SJCRH30 (cell line): Measurements from ENCODE around the gene NEK4. TPM values are rescaled to one million over a fixed set of nuclear protein-coding genes. Genes with fewer than 3 reads are reported as not detected.

Source experiments
- DNase-seq, 2 experiments: peaks; one replicate each; pipeline ENCODE4 v3.0.0-alpha.2; 2015 to 2020
- H3K27ac ChIP-seq: fragments of 250-450 bp; sonication (Bioruptor Pico); 2 replicates; pipeline ENCODE4 v1.5.1; 2020; ENCODE audit warnings: mild to moderate bottlenecking, moderate library complexity
- H3K27me3 ChIP-seq: fragments of 250-450 bp; sonication (Bioruptor Pico); 2 replicates; pipeline ENCODE4 v1.5.1; 2020; ENCODE audit warnings: mild to moderate bottlenecking, moderate library complexity
- H3K36me3 ChIP-seq: fragments of 250-450 bp; sonication (Bioruptor Pico); 2 replicates; pipeline ENCODE4 v1.5.1; 2020; ENCODE audit warnings: mild to moderate bottlenecking, moderate library complexity
- H3K4me1 ChIP-seq: fragments of 250-450 bp; sonication (Bioruptor Pico); 2 replicates; pipeline ENCODE4 v1.5.1; 2020; ENCODE audit warnings: mild to moderate bottlenecking, moderate library complexity
- H3K4me3 ChIP-seq: fragments of 250-450 bp; sonication (Bioruptor Pico); 2 replicates; pipeline ENCODE4 v1.5.1; 2020; ENCODE audit warnings: mild to moderate bottlenecking, moderate library complexity
- H3K9me3 ChIP-seq: fragments of 250-450 bp; sonication (Bioruptor Pico); replicated peaks from 2 replicates; pipeline ENCODE4 v1.5.1; 2020; ENCODE audit warnings: mild to moderate bottlenecking, moderate library complexity
- total RNA-seq: library from RNA; depleted of rRNA; stranded (reverse); fragments of >200 nt; shearing (Covaris generic); gene quantifications from 2 replicates; pipeline ENCODE4 v1.2.3, GENCODE V29; 2014

Gene NEK4
- total RNA-seq, 1 experiment from 2014 or later = 23.3 TPM

DNA sequence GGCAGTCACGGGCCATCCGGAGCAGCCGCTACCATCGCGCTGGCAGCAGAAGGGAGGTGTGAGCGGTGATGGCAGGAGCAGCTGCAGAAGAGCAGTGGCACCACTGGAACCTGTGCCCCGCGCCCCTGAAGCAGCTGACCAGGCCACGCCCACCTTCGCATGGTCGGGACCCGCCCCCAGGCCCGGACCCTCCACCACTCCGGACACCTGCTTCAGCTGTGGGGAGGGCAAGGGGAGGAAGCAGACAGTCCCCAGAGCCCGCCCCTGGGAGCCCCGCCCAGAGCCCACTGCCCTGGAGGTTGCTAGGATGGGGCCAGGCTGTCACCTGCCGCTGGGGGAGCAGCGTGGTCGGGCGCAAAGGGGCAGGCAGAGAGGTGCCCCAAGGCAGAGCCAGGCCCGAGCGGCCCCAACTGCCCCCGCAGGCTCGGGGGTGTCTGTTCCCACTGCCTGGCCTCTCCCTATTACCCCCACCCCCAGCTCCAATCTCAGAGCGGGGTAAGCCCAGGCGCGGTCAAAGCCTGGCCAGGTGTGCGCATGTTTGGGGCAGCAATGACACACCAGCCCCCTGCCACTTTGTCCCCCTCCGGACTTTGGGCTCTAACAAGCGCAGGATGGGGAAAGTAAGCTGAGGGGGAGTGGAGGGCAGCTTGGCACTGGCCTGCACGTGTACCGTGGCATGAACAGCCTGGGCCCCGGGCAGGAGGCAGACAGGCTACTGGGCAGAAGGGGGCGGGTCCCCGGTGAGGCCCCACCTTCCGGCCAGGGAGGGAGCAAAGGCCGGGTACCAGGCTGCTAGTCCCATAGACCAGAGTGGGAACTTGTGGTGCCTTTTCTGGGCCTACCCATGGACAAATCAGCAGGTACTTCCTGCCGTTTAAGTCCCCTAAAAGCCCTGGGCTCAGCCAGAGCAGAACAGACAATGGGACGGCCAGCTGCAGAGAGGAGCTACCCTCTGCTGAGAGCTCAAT, 56.1 kb downstream of the NEK4 start:
- no peak overlapping the region for H3K4me3 ChIP-seq
- H3K27ac ChIP-seq = no peak overlapping the region
- no peaks in the 10 kb centered on the region for H3K27me3 ChIP-seq
- peaks cover 20% of the 10 kb centered on the region for H3K36me3 ChIP-seq
- H3K9me3 ChIP-seq = no peaks in the 10 kb centered on the region
- DNase-seq = no peak
- no peaks in the 10 kb centered on the region for H3K4me1 ChIP-seq

DNA sequence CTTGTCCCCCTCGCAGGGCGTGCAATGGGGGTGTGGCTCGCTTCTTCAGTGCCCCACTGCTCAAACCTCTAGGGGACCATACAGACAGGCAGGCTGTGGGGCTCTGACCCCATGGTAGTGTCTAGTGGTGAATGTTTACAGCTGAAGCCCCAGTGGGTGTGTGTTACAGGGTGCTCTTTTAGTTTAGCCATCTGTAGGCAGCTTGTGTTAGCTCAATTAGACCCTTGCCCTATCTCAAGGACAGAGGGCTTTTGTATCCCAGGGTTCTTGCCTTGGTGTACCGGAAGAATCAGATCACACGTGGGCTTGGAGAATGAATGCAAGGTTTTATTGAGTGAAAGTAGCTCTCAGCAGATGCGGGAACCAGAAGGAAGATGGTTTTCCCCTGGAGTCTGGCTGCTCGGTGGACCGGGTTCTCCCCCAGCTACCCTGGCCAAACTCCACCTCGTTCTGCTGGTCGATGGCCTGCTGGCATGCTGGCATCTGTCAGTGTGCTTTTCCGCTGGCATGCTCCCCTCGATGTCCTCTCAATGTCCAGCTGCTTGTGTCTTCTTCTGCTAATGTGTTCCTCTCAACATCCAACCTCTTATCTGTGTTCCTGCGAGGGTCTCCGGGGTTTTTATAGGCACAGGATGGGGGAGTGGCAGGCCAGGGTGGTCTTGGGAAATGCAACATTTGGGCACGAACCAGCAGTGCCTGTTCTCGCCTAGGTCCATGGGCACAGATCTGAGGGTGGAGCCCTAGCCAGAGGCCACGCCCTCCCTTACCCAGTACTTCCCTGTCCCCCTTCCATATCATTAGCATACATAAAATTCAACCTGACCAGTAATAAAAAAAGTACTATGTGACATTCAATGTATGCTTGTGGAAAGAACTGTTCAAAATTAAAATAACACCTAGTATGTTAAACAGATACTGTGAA, 58.2 kb downstream of the NEK4 start:
- Histone ChIP-seq H3K27me3 (no peaks in the 10 kb centered on the region), H3K36me3 (peaks cover 20% of the 10 kb centered on the region), H3K27ac (no peak overlapping the region), H3K4me3 (no peak overlapping the region), H3K9me3 (no peaks in the 10 kb centered on the region), H3K4me1 (no peaks in the 10 kb centered on the region)
- no peak for DNase-seq

DNA sequence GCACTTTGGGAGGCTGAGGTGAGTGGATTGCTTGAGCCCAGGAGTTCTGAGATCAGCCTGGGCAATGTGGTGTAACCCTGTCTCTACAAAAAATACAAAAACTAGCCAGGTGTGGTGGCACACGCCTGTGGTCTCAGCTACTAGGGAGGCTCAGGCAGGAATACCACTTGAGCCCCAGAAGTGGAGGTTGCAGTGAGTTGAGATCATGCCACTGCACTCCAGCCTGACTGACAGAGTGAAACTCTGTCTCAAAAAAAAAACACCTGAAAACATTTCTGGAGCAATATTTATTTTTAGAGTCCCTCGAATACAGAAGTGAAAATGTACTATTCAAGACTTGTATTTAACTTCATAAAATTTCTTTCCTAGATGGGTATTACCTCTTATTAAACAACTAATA, 60.2 kb downstream of the NEK4 start:
- H3K9me3 ChIP-seq = no peaks in the 10 kb centered on the region
- H3K27ac ChIP-seq = no peak overlapping the region
- H3K27me3 ChIP-seq = no peaks in the 10 kb centered on the region
- H3K4me3 ChIP-seq = no peak overlapping the region
- no peaks in the 10 kb centered on the region for H3K4me1 ChIP-seq
- H3K36me3 ChIP-seq = peaks cover 20% of the 10 kb centered on the region
- DNase-seq = no peak

GRCh38 chr3:52707585-52707984, 63.2 kb downstream of the NEK4 start:
- Histone ChIP-seq H3K4me3 (no peak overlapping the region; the same call in 1 of the 2 replicates), H3K36me3 (peaks cover 20% of the 10 kb centered on the region), H3K4me1 (peaks cover 4% of the 10 kb centered on the region; the same call in 1 of the 2 replicates), H3K27ac (no peak overlapping the region), H3K27me3 (no peaks in the 10 kb centered on the region), H3K9me3 (no peaks in the 10 kb centered on the region)
- DNase-seq = no peak

DNA sequence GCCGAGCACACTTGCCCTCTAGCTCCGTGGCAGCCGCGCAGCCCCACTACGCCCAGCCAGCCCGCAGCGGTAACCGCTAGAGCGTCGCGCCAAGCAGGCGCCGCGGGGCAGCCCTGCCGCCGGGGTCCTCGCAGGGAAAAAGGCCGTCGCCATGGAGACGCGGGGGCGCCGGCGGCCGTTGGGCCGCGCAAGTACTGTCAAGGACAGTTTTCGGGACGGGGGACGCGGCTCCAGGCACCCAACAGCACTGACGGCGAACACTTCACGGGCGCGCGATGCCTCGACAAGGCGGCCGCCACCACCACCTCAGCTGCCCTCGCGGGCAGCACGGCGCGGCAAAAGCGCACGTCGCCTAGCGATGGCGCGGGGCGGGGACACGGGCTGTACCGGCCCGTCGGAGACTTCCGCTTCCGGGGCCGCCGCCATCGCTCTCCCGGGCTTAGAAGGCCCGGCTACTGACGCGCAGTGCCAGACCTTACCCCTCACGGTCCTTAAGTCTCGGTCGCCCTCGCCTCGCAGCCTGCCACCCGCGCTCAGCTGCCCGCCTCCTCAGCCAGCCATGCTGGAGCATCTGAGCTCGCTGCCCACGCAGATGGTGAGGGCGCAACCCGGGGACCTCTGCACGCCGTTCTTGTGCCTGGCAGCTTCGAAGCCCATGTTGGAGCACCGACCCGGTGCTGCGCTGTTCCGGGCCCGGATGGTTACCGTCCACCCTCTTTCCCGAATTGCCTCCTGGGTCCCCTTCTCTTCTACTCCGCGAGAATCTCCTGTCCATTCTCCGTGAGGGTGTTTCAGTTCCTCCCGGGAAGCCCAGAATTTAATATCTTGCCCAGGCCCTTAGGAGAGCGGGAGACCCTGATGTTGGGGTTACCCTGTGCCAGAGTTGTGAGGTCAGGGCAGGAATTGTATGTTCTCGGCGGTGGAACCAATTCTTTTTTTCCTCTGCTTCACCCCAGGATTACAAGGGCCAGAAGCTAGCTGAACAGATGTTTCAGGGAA, 64.8 kb downstream of the NEK4 start, which contains the start of the genes GLT8D1 and SPCS1:
Gene GLT8D1, minus strand, starts transcription at position 104 of the 999 bp plus-strand sequence. CDS start 5,331 bp downstream, outside the sequence.
Gene SPCS1, plus strand, starts transcription at position 419 of the 999 bp plus-strand sequence. Its CDS starts 141 bp downstream, at position 560.
- Histone ChIP-seq H3K4me3 (peak within 1 kb of the TSS; percentile 93), H3K4me1 (peaks cover 4% of the 10 kb centered on the region; the same call in 1 of the 2 replicates), H3K27me3 (no peaks in the 10 kb centered on the region), H3K9me3 (no peaks in the 10 kb centered on the region), H3K36me3 (peaks cover 11% of the 10 kb centered on the region), H3K27ac (peak within 1 kb of the TSS; percentile 57)
- peak; percentile 80 to 85 for DNase-seq

DNA sequence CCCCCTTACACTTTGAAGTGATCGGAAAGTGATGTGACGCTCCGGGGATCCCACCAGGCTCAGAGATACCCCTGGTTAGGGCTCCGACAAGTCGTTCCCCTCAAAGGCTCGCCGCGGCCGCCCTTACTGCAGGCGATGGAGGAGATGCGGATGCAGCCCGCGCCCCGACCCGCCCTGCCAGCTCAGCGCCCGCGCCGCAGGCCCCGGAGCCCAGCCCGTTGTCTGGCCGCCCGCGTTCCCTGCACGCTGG, 65.4 kb downstream of the NEK4 start:
- H3K36me3 ChIP-seq = peaks cover 11% of the 10 kb centered on the region
- H3K4me3 ChIP-seq = peak overlapping the region; percentile 93
- H3K4me1 ChIP-seq = peaks cover 4% of the 10 kb centered on the region; the same call in 1 of the 2 replicates
- no peak for DNase-seq
- H3K9me3 ChIP-seq = no peaks in the 10 kb centered on the region
- H3K27me3 ChIP-seq = no peaks in the 10 kb centered on the region
- peak overlapping the region; percentile 57 for H3K27ac ChIP-seq

- peak; percentile 35 to 58 for DNase-seq
- H3K9me3 ChIP-seq = no peaks in the 10 kb centered on the region
- peaks cover 4% of the 10 kb centered on the region; the same call in 1 of the 2 replicates for H3K4me1 ChIP-seq
- peak overlapping the region; percentile 93 for H3K4me3 ChIP-seq
- peak overlapping the region; percentile 57 for H3K27ac ChIP-seq
- H3K36me3 ChIP-seq = peaks cover 11% of the 10 kb centered on the region
- no peaks in the 10 kb centered on the region for H3K27me3 ChIP-seq
Measured at GRCh38 chr3:52704611-52705437, 65.9 kb downstream of the NEK4 start.

DNA sequence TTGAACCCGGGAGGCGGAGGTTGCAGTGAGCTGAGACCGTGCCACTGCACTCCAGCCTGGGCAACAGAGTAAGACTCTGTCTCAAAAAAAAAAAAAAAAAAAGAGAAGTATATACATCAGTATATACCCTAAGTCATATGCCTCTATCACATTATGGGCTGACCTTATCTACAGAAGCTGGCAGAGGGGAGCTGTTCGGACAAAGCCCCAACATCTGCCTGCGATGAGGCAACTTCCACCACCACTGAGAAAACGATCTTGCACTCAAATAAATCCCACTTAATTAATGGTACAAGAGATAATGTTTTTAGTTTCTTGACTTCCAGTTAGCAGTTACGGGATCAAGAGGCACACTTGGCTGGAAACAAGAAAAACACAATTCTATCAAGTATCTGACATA, 67.4 kb downstream of the NEK4 start:
- no peak for DNase-seq
- peaks cover 4% of the 10 kb centered on the region; the same call in 1 of the 2 replicates for H3K4me1 ChIP-seq
- H3K4me3 ChIP-seq = peak overlapping the region; percentile 93; the same call in 1 of the 2 replicates
- H3K27me3 ChIP-seq = no peaks in the 10 kb centered on the region
- peaks cover 8% of the 10 kb centered on the region; the same call in 1 of the 2 replicates for H3K36me3 ChIP-seq
- no peak overlapping the region for H3K27ac ChIP-seq
- no peaks in the 10 kb centered on the region for H3K9me3 ChIP-seq

GRCh38 chr3:52697632-52697965, 73.1 kb downstream of the NEK4 start:
- Histone ChIP-seq H3K27ac (no peak overlapping the region), H3K4me1 (no peaks in the 10 kb centered on the region), H3K27me3 (no peaks in the 10 kb centered on the region), H3K4me3 (no peak overlapping the region), H3K9me3 (no peaks in the 10 kb centered on the region), H3K36me3 (peaks cover 53% of the 10 kb centered on the region)
- DNase-seq = no peak

DNA sequence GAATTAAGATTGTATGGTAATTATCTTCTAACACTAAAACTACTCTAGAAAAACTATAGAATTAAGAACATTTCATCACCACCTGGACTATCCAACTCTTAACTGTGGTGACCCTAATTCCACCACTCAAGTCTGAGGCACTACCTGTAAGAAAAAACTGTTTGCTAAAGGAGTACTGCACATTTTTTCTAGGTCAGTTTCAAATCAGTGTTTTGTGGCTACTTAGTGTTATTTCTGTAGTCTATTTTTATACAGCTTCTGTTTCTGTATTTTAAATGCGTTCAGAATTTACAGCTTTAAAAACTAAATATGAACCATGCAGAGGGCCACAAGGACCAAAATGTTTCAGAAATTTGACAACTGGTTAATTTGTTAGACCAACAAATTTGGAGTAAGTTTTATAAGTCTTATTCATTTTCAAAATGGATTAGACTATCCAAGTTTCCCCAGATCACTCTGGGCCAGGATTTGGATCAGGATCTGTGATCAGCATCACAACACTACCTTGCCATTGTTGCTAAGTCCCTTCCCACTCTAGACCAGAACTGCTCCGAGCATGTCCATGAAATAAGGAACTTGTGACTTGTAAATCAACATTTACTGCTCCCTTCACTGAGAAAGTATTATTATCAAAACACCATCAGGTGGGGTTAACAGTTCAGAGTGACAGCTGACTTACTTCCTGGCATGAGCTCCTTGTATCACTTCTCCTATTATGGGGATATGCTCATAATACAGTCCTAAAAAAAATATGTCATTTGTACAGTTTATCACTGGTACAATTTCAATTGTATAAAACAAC, 73.7 kb downstream of the NEK4 start:
- Histone ChIP-seq H3K4me1 (no peaks in the 10 kb centered on the region), H3K4me3 (no peak overlapping the region), H3K27ac (no peak overlapping the region), H3K36me3 (peaks cover 59% of the 10 kb centered on the region), H3K9me3 (no peaks in the 10 kb centered on the region), H3K27me3 (no peaks in the 10 kb centered on the region)
- DNase-seq = no peak

DNA sequence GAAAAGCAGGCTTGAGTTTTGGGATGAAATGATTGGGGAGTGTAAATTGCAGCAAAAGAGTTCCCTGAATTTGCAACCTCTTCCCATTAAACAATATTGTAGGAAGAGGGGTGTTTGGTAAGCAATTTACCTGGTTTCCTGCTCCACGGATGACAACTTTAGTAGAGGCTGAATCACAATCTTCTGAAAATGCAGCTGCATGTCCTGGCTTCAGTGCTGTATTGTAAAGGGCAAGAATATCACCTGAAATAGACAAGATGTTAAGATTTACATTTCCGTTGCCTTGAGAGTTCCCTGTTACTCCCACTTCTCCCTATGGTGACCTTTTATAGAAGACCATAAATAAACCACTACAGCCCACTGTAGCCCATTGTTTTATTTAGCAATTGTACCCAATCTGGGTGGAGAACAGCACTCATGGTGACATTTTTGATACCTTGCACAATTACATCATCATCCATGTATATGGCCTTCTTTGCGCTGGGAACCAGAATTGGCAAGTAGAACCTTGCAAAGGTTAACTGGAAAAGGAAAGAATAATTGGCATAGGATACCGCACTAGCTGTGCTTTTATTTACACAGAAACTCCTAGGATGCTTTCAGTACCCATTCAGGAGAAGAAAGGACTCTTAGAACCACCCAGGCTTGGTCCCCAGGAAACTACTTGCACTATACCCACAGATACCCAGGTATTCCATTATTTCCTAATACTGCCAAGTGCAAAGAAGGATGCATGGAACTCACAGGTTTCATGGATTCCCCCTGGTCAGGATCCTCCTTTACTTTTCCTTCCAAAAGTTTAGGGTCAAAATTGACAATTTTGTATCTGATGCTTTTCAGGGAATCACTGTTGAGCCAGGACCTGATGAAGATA, 74.7 kb downstream of the NEK4 start:
- Histone ChIP-seq H3K4me1 (no peaks in the 10 kb centered on the region), H3K4me3 (no peak overlapping the region), H3K36me3 (peaks cover 69% of the 10 kb centered on the region), H3K9me3 (no peaks in the 10 kb centered on the region), H3K27me3 (no peaks in the 10 kb centered on the region), H3K27ac (no peak overlapping the region)
- no peak for DNase-seq
